Measurements from ENCODE around the gene EYS.

Gene EYS

GRCh38 chr6:64415926-64416325, 1291.1 kb downstream of the EYS start:
- no peak for DNase-seq

- no peak for DNase-seq
Observed at GRCh38 chr6:64411226-64411625, 1295.8 kb downstream of the EYS start.

GRCh38 chr6:64409948-64410347, 1297.1 kb downstream of the EYS start:
- no peak for DNase-seq

- DNase-seq = no peak
Observed at GRCh38 chr6:64404396-64404795, 1302.6 kb downstream of the EYS start.

GRCh38 chr6:64383277-64383676, 1323.7 kb downstream of the EYS start:
- DNase-seq = no peak

GRCh38 chr6:64376394-64376793, 1330.6 kb downstream of the EYS start:
- DNase-seq = no peak

- no peak for DNase-seq
Observed at GRCh38 chr6:64357430-64357829, 1349.6 kb downstream of the EYS start.

GRCh38 chr6:64347411-64347810, 1359.6 kb downstream of the EYS start:
- DNase-seq = no peak

GRCh38 chr6:64335195-64335594, 1371.8 kb downstream of the EYS start:
- DNase-seq = no peak

- no peak for DNase-seq
Observed at GRCh38 chr6:64334636-64335035, 1372.4 kb downstream of the EYS start.

GRCh38 chr6:64330694-64331307, 1376.2 kb downstream of the EYS start:
- no peak for DNase-seq

- no peak for DNase-seq
Observed at GRCh38 chr6:64326939-64327338, 1380.1 kb downstream of the EYS start.

GRCh38 chr6:64325093-64325492, 1381.9 kb downstream of the EYS start:
- DNase-seq = no peak

- DNase-seq = no peak
Observed at GRCh38 chr6:64310214-64310613, 1396.8 kb downstream of the EYS start.

- DNase-seq = no peak
Observed at GRCh38 chr6:64301307-64302236, 1405.5 kb downstream of the EYS start.

- DNase-seq = no peak
Observed at GRCh38 chr6:64299176-64299575, 1407.8 kb downstream of the EYS start.

GRCh38 chr6:64294034-64294433, 1413.0 kb downstream of the EYS start:
- no peak for DNase-seq

GRCh38 chr6:64293298-64293697, 1413.7 kb downstream of the EYS start:
- DNase-seq = no peak

GRCh38 chr6:64290867-64291266, 1416.2 kb downstream of the EYS start:
- no peak for DNase-seq

GRCh38 chr6:64289931-64290330, 1417.1 kb downstream of the EYS start:
- DNase-seq = no peak

GRCh38 chr6:64288351-64288750, 1418.7 kb downstream of the EYS start:
- no peak for DNase-seq

GRCh38 chr6:64281167-64281566, 1425.9 kb downstream of the EYS start:
- no peak for DNase-seq

GRCh38 chr6:64280569-64280968, 1426.5 kb downstream of the EYS start:
- DNase-seq = peak; percentile 12

- DNase-seq = no peak
Observed at GRCh38 chr6:64270083-64270482, 1436.9 kb downstream of the EYS start.
